Stomach (tissue), 4 donors: ENCODE measurements around the gene EFCAB5.

Experiments used
- POLR2A ChIP-seq, 4 donors: fragments of 450-650 bp; IDR thresholded peaks; one replicate each; pipeline ENCODE4 v1.6.1; 2016; ENCODE audit warnings: antibody characterized with exemption in 4 of 4, control low read depth in 2 of 4, mild to moderate bottlenecking in 1 of 4, moderate library complexity in 1 of 4
- POLR2AphosphoS5 ChIP-seq, 3 donors: sonication (generic); formaldehyde crosslinking; IDR thresholded peaks; one replicate each; pipeline ENCODE4 v1.6.1; 2016; ENCODE audit warnings: antibody characterized with exemption in 3 of 3
- TF ChIP-seq, protein P1 (sequence below), 7 experiments: fragments of 450-650 bp in 4 of 7; fragments of 200-600 bp in 3 of 7; sonication (generic) in 3 of 7; IDR thresholded peaks; one replicate each; pipeline ENCODE4 v1.5.1; 2016 to 2019; ENCODE audit warnings: antibody characterized with exemption in 7 of 7, control low read depth in 2 of 7, mild to moderate bottlenecking in 1 of 7

DNA sequence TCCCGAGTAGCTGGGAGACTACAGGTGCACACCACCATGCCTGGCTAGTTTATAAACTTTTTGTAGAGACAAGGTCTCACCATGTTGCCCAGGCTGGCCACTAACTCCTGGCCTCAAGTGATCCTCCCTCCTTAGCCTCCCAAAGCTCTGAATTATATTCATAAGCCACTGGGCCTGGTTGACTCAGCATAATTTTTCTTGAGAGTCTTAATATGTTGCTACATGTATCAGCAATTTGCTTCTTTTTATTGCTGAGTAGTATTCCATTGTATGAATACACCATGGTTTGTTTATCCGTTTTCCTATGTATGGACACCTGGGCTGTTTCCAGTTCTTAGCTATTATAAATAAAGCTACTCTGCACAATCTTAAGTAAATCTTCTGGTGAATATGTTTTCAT, 132.8 kb downstream of the EFCAB5 start:
- TF ChIP-seq, protein P1, sequence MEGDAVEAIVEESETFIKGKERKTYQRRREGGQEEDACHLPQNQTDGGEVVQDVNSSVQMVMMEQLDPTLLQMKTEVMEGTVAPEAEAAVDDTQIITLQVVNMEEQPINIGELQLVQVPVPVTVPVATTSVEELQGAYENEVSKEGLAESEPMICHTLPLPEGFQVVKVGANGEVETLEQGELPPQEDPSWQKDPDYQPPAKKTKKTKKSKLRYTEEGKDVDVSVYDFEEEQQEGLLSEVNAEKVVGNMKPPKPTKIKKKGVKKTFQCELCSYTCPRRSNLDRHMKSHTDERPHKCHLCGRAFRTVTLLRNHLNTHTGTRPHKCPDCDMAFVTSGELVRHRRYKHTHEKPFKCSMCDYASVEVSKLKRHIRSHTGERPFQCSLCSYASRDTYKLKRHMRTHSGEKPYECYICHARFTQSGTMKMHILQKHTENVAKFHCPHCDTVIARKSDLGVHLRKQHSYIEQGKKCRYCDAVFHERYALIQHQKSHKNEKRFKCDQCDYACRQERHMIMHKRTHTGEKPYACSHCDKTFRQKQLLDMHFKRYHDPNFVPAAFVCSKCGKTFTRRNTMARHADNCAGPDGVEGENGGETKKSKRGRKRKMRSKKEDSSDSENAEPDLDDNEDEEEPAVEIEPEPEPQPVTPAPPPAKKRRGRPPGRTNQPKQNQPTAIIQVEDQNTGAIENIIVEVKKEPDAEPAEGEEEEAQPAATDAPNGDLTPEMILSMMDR (IDR thresholded peaks at IDR 0.05): no peak
- TF ChIP-seq POLR2A (IDR thresholded peaks at IDR 0.05): no peak
- no peak for TF ChIP-seq POLR2AphosphoS5 (IDR thresholded peaks at IDR 0.05)
